DND-41 (cell line): ENCODE data around the gene RPL29.

Experiments
- EZH2 ChIP-seq: IDR thresholded peaks from 3 replicates; pipeline ENCODE4 v1.6.1; 2012; ENCODE audit warnings: borderline replicate concordance, low read depth, mild to moderate bottlenecking, moderate library complexity, low read length, inconsistent platforms; ENCODE audit not compliant: severe bottlenecking
- TF ChIP-seq, protein P1 (sequence below): IDR thresholded peaks from 2 replicates; pipeline ENCODE4 v1.5.1; 2012; ENCODE audit warnings: borderline replicate concordance, low read length, moderate library complexity, mild to moderate bottlenecking; ENCODE audit not compliant: poor library complexity, severe bottlenecking; ENCODE audit errors: extremely low read depth

DNA sequence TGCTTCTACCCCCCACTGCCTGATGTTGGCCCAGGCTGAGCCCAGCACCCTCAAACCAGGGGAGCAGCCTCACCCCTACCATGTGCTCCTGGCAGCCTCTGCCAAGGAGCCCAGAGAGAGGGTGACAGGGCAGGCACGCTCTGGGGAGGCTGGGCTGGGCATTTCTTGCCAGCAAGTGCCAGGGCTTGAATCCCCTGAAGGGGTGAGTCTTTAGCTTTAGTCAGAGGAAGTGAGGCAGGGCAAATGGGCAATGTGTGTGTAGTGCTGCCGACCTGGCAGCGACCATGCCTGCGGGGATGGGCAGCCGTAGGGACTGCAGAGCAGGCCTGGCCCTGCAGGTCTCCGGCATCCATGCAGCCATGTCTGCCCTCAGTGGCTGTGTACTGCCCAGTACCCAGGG lies 42.5 kb upstream of the RPL29 start:
- TF ChIP-seq, protein P1, sequence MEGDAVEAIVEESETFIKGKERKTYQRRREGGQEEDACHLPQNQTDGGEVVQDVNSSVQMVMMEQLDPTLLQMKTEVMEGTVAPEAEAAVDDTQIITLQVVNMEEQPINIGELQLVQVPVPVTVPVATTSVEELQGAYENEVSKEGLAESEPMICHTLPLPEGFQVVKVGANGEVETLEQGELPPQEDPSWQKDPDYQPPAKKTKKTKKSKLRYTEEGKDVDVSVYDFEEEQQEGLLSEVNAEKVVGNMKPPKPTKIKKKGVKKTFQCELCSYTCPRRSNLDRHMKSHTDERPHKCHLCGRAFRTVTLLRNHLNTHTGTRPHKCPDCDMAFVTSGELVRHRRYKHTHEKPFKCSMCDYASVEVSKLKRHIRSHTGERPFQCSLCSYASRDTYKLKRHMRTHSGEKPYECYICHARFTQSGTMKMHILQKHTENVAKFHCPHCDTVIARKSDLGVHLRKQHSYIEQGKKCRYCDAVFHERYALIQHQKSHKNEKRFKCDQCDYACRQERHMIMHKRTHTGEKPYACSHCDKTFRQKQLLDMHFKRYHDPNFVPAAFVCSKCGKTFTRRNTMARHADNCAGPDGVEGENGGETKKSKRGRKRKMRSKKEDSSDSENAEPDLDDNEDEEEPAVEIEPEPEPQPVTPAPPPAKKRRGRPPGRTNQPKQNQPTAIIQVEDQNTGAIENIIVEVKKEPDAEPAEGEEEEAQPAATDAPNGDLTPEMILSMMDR, result no peak
- TF ChIP-seq EZH2, result no peak
